Activated CD8-positive, alpha-beta memory T cell treated with anti-CD3 and anti-CD28 coated beads for 36 hours (primary cell): ENCODE measurements around the gene CCDC63. TPM values are rescaled to one million over a fixed set of nuclear protein-coding genes. Genes with fewer than 3 reads are reported as not detected.

Source experiments
- CTCF ChIA-PET: fragments of 350-600 bp; sonication (Branson Sonifier 250); formaldehyde crosslinking; loops from one replicate; lab custom pipeline; 2021; ENCODE audit warnings: antibody characterized with exemption; lab: Charles Lee
- POLR2A ChIA-PET: fragments of 350-600 bp; sonication (Branson Sonifier 250); formaldehyde crosslinking; loops from one replicate; lab custom pipeline; 2021; ENCODE audit warnings: antibody characterized with exemption; lab: Charles Lee
- total RNA-seq, 2 experiments: library from RNA; stranded (reverse); gene quantifications; one replicate each; pipeline ENCODE4 v1.2.3, GENCODE V29; 2021

The CCDC63 gene
- total RNA-seq, 2 experiments from 2014 or later = not detected

DNA sequence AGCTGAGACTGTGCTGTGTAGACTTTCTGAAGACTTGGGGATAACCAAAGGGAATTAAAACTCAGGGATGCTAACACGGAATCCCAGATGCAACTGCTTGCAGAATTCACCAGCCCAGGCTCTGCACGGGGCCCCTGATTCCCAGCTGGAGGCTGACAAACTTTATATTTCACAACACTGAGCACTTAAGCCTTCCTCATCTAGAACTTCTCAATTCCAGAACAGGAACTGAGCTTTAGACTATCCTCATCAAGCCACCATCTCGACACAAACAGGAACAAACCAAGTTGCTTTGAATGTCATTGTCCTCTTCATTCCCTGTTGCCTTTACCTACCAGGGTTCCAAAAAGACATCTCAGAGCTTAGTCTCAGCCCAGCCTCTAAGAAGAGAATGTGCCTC lies 22.2 kb downstream of the CCDC63 start:
- CTCF ChIA-PET = no interaction called here
- POLR2A ChIA-PET = no interaction called here

GRCh38 chr12:110869803-110870202 lies 23.0 kb downstream of the CCDC63 start:
- POLR2A ChIA-PET = no interaction called here
- CTCF ChIA-PET = no interaction called here

- ChIA-PET CTCF (interaction anchor here (0.6 to 1.2 kb wide), 2 partner anchors 16 to 285 kb away, joined by 3 to 4 read pairs; no protein-coding TSS in a partner anchor), POLR2A (no interaction called here)
These were observed 25.3 kb downstream of the CCDC63 start for GRCh38 chr12:110872100-110872499.

- ChIA-PET POLR2A (no interaction called here), CTCF (interaction anchor here (0.6 kb wide), 1 partner anchor 42 kb away, joined by 3 read pairs; no protein-coding TSS in a partner anchor)
These were observed 27.6 kb downstream of the CCDC63 start for GRCh38 chr12:110874351-110874750.

DNA sequence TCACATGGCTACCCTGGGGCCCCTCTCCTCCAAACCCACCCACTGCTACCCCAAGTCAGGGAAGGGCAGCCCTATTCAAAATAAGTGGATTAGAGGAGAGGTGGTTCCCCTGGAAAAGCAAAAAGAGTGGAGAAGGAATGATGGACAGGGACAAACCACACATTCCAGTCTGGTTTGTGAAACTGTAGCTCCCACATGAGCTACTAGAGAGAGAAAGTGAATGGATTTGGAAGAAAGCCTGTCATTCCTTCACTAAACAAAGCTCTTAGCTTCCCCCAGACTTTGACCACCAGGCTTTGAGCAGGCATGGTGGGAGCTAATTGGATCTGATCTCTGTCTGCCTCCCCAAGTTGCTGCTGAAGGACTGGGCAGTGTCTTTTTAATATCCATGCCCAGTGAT lies 28.0 kb downstream of the CCDC63 start:
- CTCF ChIA-PET = interaction anchor here (0.6 kb wide), 1 partner anchor 42 kb away, joined by 3 read pairs; no protein-coding TSS in a partner anchor
- POLR2A ChIA-PET = no interaction called here

GRCh38 chr12:110880651-110881050 lies 33.9 kb downstream of the CCDC63 start:
- ChIA-PET POLR2A (no interaction called here), CTCF (no interaction called here)

GRCh38 chr12:110883251-110883650 lies 36.5 kb downstream of the CCDC63 start:
- ChIA-PET CTCF (interaction anchor here (1.8 kb wide), 1 partner anchor 11 kb away, joined by 7 read pairs; no protein-coding TSS in a partner anchor), POLR2A (no interaction called here)

- POLR2A ChIA-PET = no interaction called here
- CTCF ChIA-PET = interaction anchor here (1.8 kb wide), 1 partner anchor 9 kb away, joined by 7 read pairs; no protein-coding TSS in a partner anchor
These were observed 38.5 kb downstream of the CCDC63 start for GRCh38 chr12:110885152-110885840.

DNA sequence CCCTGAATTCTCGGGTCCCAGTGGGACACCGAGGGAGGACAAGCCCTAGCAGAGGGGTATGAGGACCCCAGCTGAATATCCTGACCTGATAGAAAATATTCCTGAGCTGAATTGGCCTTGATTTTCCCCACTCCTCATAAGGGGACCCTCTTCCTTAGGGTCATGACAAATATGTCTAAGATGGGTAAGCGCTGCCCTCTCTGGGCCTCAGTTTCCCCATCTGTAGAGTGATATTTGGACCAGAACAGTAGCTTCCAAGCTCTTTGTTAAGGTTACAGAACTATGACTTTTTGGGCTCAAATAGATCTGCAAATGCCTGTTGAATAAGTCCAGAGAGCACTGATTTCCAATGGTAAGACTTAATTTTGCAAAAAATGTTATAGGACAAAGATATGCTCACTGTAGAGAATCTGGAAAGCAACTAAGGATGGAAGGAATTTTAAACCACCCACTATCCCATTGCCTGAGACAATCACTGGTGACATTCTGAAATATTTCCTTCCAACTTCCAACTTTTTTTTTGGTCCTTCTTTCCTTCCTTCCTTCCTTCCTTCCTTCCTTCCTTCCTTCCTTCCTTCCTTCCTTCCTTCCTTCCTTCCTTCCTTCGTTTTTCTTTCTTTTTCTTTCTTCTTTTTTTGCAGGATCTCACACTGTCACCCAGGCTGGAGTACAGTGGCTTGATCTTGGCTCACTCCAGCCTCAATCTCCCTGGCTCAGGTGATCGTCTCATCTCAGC lies 41.6 kb downstream of the CCDC63 start:
- ChIA-PET CTCF (interaction anchor here (0.9 to 1.5 kb wide), 9 partner anchors 8 to 790 kb away, joined by 3 to 5 read pairs (median 4); partner anchors contain the start of gene CCDC63), POLR2A (no interaction called here)

- ChIA-PET POLR2A (interaction anchor here (0.7 kb wide), 1 partner anchor 852 kb away, joined by 4 read pairs; no protein-coding TSS in a partner anchor), CTCF (interaction anchor here (1.5 kb wide), 1 partner anchor 13 kb away, joined by 3 read pairs; no protein-coding TSS in a partner anchor)
These were observed 42.6 kb downstream of the CCDC63 start for GRCh38 chr12:110889361-110889760.

- POLR2A ChIA-PET = no interaction called here
- CTCF ChIA-PET = interaction anchor here (0.7 to 2.7 kb wide), 7 partner anchors 10 to 110 kb away, joined by 3 to 8 read pairs (median 3); no protein-coding TSS in a partner anchor
These were observed 47.2 kb downstream of the CCDC63 start for GRCh38 chr12:110893956-110894355.

DNA sequence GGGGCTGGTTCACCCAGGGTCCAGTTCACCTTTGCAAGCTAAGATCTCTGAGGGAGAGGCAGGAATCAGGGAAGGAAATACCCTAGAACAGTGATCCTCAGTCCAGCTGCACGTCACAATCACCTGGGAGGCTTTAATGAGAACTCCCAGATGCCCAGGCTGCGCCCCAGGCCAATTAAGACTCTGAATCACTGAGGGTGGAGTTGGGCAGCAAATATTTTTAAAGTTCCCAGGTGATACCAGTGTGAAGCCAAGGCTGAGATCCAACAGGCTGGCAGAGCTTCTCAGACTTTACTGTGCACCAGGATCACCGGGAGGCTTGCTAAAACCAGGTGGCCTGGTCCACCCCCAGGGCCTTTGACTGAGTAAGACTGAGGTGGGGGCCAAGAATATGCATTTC lies 49.8 kb downstream of the CCDC63 start:
- ChIA-PET POLR2A (no interaction called here), CTCF (interaction anchor here (1.2 kb wide), 1 partner anchor 9 kb away, joined by 4 read pairs; no protein-coding TSS in a partner anchor)

- POLR2A ChIA-PET = no interaction called here
- CTCF ChIA-PET = no interaction called here
These were observed 54.6 kb downstream of the CCDC63 start for GRCh38 chr12:110901401-110901800.

GRCh38 chr12:110903511-110903910 lies 56.7 kb downstream of the CCDC63 start:
- ChIA-PET CTCF (interaction anchor here (0.9 kb wide), 1 partner anchor 395 kb away, joined by 3 read pairs; no protein-coding TSS in a partner anchor), POLR2A (no interaction called here)

DNA sequence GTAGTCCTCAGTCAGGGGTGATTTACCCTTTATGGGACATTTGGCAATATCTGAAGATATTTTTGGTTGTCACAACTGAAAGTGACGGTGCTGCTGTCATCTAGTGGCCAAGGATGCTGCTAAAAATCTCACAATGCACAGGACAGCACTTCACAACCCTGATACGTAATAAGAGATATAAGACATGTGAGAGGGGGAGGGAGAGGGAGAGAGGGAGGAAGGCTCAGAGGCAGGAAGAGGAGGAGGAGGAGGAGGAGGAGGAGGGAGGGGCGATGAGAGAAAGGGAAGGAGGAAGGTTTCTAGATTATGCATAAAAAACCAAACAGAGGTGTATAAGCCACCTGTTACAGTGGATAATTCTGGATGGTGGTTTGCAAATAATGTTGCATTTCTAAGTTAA lies 59.3 kb downstream of the CCDC63 start:
- ChIA-PET POLR2A (no interaction called here), CTCF (interaction anchor here (0.6 to 1.7 kb wide), 2 partner anchors 12 to 13 kb away, joined by 3 to 7 read pairs; no protein-coding TSS in a partner anchor)

DNA sequence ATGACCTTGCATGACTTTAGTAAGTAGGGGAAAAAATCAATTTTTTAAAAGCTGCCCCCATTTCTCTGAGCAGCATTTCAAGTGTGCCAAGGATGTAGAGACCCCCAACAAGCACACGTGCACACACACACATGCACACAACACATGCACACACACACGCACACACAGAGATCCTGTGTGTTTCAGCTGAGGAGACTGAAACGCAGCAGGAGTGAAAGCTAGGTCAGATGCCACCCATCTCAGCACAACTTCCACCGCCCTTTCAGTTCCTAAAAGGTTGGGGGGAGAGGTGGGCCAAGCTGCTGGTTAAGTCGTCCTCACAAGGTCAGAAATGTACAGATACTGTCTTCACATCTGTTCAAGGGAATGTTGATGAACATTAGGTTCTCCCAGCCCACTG lies 59.7 kb downstream of the CCDC63 start:
- ChIA-PET POLR2A (no interaction called here), CTCF (interaction anchor here (1.7 kb wide), 1 partner anchor 12 kb away, joined by 7 read pairs; no protein-coding TSS in a partner anchor)

DNA sequence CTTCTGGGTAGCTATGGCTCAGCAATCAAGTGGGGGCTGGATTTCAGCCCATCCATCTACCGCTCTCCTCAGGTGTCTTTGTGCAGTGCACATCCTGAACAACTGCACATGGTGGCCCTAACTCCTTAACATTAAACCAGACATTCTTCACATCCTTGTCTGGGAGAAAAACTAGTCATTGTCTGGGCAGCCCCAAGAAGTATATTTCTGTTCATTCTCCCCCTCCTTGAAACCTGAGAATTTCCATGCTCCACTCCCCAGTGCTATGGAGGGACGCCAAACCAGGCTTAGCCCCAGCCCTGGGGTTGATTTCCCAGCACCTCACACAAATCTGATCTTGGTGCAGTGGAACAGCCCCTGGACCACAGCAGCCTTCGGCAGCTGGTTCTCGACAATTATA lies 60.2 kb downstream of the CCDC63 start:
- ChIA-PET POLR2A (no interaction called here), CTCF (interaction anchor here (1.7 kb wide), 1 partner anchor 12 kb away, joined by 7 read pairs; no protein-coding TSS in a partner anchor)

DNA sequence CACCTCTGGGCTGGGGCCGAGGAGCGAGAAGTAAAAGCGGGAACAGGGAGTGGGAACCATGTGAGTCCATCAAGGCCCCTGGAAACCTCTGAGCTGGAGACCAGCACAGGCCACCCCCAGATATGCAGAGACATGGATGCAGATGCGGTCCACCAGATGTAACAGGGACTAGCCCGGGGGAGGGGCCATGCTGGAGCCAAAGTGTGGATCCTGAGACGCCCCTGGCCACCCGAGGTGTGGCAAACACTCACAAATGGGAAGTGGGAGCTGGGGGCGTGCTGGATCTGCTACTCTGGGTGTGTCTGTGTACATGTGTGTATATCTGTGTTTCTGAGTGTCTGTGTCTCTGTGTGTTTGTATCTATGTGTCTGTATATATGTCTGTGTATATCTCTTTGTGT lies 60.8 kb downstream of the CCDC63 start:
- CTCF ChIA-PET = interaction anchor here (1.7 kb wide), 1 partner anchor 13 kb away, joined by 7 read pairs; no protein-coding TSS in a partner anchor
- POLR2A ChIA-PET = no interaction called here

GRCh38 chr12:110908377-110909152 lies 61.8 kb downstream of the CCDC63 start:
- POLR2A ChIA-PET = no interaction called here
- CTCF ChIA-PET = interaction anchor here (1.6 kb wide), 1 partner anchor 14 kb away, joined by 8 read pairs; no protein-coding TSS in a partner anchor
